ENCODE results near the gene DUSP8.

DUSP8 gene

GRCh38 chr11:1546536-1547466 lies 25.3 kb downstream of the DUSP8 start (continued):
- TF ChIP-seq ZNF157 (tag by site-specific recombination; IDR thresholded peaks at IDR 0.05): no peak
- TF ChIP-seq ZNF610 (tag by site-specific recombination; IDR thresholded peaks at IDR 0.05; ENCODE audit: borderline replicate concordance): no peak
- no peak for TF ChIP-seq ZNF521 (tag by site-specific recombination; IDR thresholded peaks at IDR 0.05)
- TF ChIP-seq EGR2 (tag by site-specific recombination; IDR thresholded peaks at IDR 0.05; ENCODE audit: low read depth): peak; percentile 18; the same call in 1 of the 2 replicates
- TF ChIP-seq ZIC2 (tag by site-specific recombination; IDR thresholded peaks at IDR 0.05): peak; percentile 76
- TF ChIP-seq ZNF398 (tag by site-specific recombination; IDR thresholded peaks at IDR 0.05): peak; percentile 86
- TF ChIP-seq ZNF580 (tag by site-specific recombination; IDR thresholded peaks at IDR 0.05): no peak
- no peak for TF ChIP-seq ZNF777 (tag by site-specific recombination; IDR thresholded peaks at IDR 0.05; ENCODE audit: borderline replicate concordance)
- TF ChIP-seq ZNF677 (tag by site-specific recombination; IDR thresholded peaks at IDR 0.05): no peak
- TF ChIP-seq ZNF76 (tag by site-specific recombination; IDR thresholded peaks at IDR 0.05; ENCODE audit: borderline replicate concordance, low read depth): peak; percentile 59; the same call in 1 of the 2 replicates
- TF ChIP-seq ZNF654 (tag by site-specific recombination; IDR thresholded peaks at IDR 0.05; ENCODE audit: low read depth): 0 out of 2 replicates have a peak, but pooled peaks have one; percentile 15
- peak; percentile 88 for TF ChIP-seq ZNF449 (tag by site-specific recombination; IDR thresholded peaks at IDR 0.05)
- no peak for TF ChIP-seq ZNF362 (tag by site-specific recombination; IDR thresholded peaks at IDR 0.05)
- TF ChIP-seq ZBTB1 (tag by site-specific recombination; IDR thresholded peaks at IDR 0.05): no peak

- no peak for TF ChIP-seq ZNF488 (tag by site-specific recombination; IDR thresholded peaks at IDR 0.05)
- no peak for TF ChIP-seq YY2 (tag by site-specific recombination; IDR thresholded peaks at IDR 0.05)
- TF ChIP-seq ZNF350 (tag by site-specific recombination; IDR thresholded peaks at IDR 0.05): no peak
- TF ChIP-seq ZNF426 (tag by site-specific recombination; IDR thresholded peaks at IDR 0.05): no peak
- TF ChIP-seq GLI2 (tag by site-specific recombination; IDR thresholded peaks at IDR 0.05; ENCODE audit: borderline replicate concordance, low read depth): no peak
- no peak for TF ChIP-seq ZBTB48 (tag by site-specific recombination; IDR thresholded peaks at IDR 0.05)
- no peak for TF ChIP-seq ZNF146 (tag by site-specific recombination; IDR thresholded peaks at IDR 0.05)
- no peak for TF ChIP-seq ZSCAN30 (tag by site-specific recombination; IDR thresholded peaks at IDR 0.05)
- no peak for TF ChIP-seq OVOL3 (tag by site-specific recombination; IDR thresholded peaks at IDR 0.05)
- no peak for TF ChIP-seq ZNF549 (tag by site-specific recombination; IDR thresholded peaks at IDR 0.05)
- TF ChIP-seq ZNF214 (tag by site-specific recombination; IDR thresholded peaks at IDR 0.05; ENCODE audit: borderline replicate concordance): no peak
- no peak for TF ChIP-seq ZNF112 (tag by site-specific recombination; IDR thresholded peaks at IDR 0.05)
- Histone ChIP-seq H3K4me3 (ENCODE audit: low read depth, low read length) (no peak overlapping the region), H3K4me1 (ENCODE audit: control insufficient read depth, insufficient read depth, low read length) (peaks cover 3% of the 10 kb centered on the region; the same call in 1 of the 2 replicates), H3K9me3 (ENCODE audit: control insufficient read depth, insufficient read depth, low read depth, low read length) (no peaks in the 10 kb centered on the region), H3K27ac (ENCODE audit: extremely low read depth, low read depth, low read length) (no peak overlapping the region), H3K36me3 (ENCODE audit: control insufficient read depth in 2 of 2, insufficient read depth in 1 of 2, low read length in 2 of 2) (no peaks in the 10 kb centered on the region)
- ChIA-PET CTCF (interaction anchor here (0.6 to 5.4 kb wide), 23 partner anchors 10 to 849 kb away, joined by 3 to 138 read pairs (median 5); partner anchors contain the start of gene KRTAP5-3), POLR2A (interaction anchor here (0.6 to 1.5 kb wide), 4 partner anchors 10 to 287 kb away, joined by 3 to 24 read pairs (median 4); no protein-coding TSS in a partner anchor)
These were observed 26.0 kb downstream of the DUSP8 start for GRCh38 chr11:1546077-1546535.
